Testis (tissue), 2 donors: Measurements from ENCODE around the gene IFI27L2.

Experiments
- CTCF ChIP-seq, 3 experiments: fragments of 450-650 bp in 2 of 3; fragments of 200-600 bp in 1 of 3; sonication (generic) in 1 of 3; IDR thresholded peaks; one replicate each; pipeline ENCODE4 v1.5.1; 2016 to 2019; ENCODE audit warnings: antibody characterized with exemption in 3 of 3, mild to moderate bottlenecking in 2 of 3, moderate library complexity in 1 of 3
- POLR2A ChIP-seq: fragments of 450-650 bp; IDR thresholded peaks from one replicate; pipeline ENCODE4 v1.6.1; 2017; ENCODE audit warnings: antibody characterized with exemption, mild to moderate bottlenecking, moderate library complexity

GRCh38 chr14:94143711-94144110 lies 14.3 kb upstream of the IFI27L2 start:
- TF ChIP-seq POLR2A (no peak), CTCF (IDR thresholded peaks at IDR 0.05) (no peak)
